IPS DF 6.9 (cell line): Measurements from ENCODE around the gene EIF3L.

Experiments
- DNase-seq: peaks from one replicate; pipeline ENCODE4 v3.0.0-alpha.2; 2013; ENCODE audit warnings: low read depth, low spot score
- H3K27ac ChIP-seq: one replicate; pipeline ENCODE4 v1.5.1; 2013; ENCODE audit warnings: low read length, control low read depth
- H3K27me3 ChIP-seq: 2 replicates; pipeline ENCODE4 v1.6.1; 2013; ENCODE audit warnings: mild to moderate bottlenecking, low read length; ENCODE audit not compliant: control insufficient read depth, insufficient read depth
- H3K36me3 ChIP-seq: 2 replicates; pipeline ENCODE4 v1.6.1; 2013; ENCODE audit warnings: low read length; ENCODE audit not compliant: control insufficient read depth, insufficient read depth
- H3K4me1 ChIP-seq: 2 replicates; pipeline ENCODE4 v1.6.1; 2013; ENCODE audit warnings: low read length; ENCODE audit not compliant: control insufficient read depth, insufficient read depth
- H3K4me3 ChIP-seq: 2 replicates; pipeline ENCODE4 v1.5.1; 2013; ENCODE audit warnings: mild to moderate bottlenecking, low read length
- H3K9me3 ChIP-seq: 2 replicates; pipeline ENCODE4 v1.6.1; 2013; ENCODE audit warnings: low read length, inconsistent platforms; ENCODE audit not compliant: control insufficient read depth, insufficient read depth
- WGBS: extraction: QIAGEN DNeasy Blood & Tissue Kit; methylation state at CpG from one replicate; pipeline ENCODE4 v1.1.7; 2013; ENCODE audit warnings: mixed read lengths, missing lambda C conversion rate; ENCODE audit not compliant: insufficient read length, insufficient coverage; 5-methylcytosine and 5-hydroxymethylcytosine counted together

The EIF3L gene

GRCh38 chr22:37892566-37893335, 43.5 kb downstream of the EIF3L start:
- Histone ChIP-seq H3K27me3 (no peaks in the 10 kb centered on the region), H3K36me3 (peaks cover 16% of the 10 kb centered on the region; the same call in 1 of the 2 replicates), H3K4me3 (no peak overlapping the region), H3K9me3 (no peaks in the 10 kb centered on the region), H3K27ac (no peak overlapping the region), H3K4me1 (peaks cover 12% of the 10 kb centered on the region)
- no CpG with 5 or more reads among the region's 7 CpGs for WGBS
- DNase-seq, result no peak

DNA sequence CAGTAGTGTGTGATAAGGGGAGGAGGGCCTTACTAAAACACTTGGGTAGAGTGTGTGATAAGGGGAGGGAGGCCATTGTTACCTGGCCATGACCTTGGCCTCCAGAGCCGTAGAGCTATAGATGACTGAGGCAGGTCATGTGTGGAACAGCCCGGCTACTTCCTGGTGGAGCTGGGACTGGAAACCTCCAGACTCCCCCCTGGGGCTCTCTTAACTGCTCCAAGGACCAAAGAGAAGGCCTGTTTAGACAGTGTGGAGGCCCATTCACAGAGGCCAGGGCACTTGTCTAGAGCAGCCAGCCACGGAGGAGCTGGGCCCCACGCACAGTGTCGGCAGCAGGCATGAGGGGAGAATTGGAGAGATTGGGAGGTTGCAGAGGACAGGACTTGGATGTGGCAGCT, 44.4 kb downstream of the EIF3L start:
- Histone ChIP-seq H3K4me1 (peaks cover 12% of the 10 kb centered on the region), H3K4me3 (no peak overlapping the region), H3K27me3 (no peaks in the 10 kb centered on the region), H3K36me3 (peaks cover 9% of the 10 kb centered on the region; the same call in 1 of the 2 replicates), H3K27ac (no peak overlapping the region), H3K9me3 (no peaks in the 10 kb centered on the region)
- WGBS, result no CpG with 5 or more reads among the region's 5 CpGs
- no peak for DNase-seq

DNA sequence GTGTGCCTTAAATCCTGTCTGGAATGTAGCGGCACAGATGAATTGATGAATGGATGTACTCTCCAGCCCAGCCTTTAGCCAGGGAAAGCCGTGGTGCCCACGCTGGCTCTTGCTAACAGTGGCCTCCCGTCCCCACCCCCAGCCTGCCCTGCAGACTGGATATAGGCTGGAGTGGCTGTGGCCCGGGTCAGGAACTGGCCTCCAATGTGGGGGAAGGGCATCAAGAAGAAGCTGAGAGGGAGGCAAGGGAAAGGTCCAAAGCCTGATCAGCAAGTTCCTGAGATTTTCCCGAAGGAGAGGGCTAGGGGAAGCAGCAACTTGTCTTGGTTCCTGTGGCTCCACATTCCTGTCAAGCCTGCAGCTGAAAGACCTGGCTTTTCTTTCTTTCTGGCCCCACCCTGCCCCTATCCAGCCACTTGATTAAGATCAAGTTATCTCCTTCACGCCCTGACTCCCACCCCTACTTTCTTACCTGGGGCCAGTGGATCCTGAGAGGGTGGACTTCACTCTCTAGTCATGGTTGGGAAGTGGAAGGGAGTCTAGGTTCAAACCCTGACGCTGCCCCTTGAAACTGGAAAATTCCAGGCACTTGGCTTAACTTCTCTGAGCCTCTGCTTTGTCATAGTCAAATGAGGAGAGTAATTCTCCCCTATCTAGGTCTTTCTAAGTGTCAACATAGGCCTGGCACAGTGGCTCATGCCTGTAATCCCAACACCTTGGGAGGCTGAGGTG, 45.9 kb downstream of the EIF3L start:
- Histone ChIP-seq H3K36me3 (no peaks in the 10 kb centered on the region), H3K9me3 (no peaks in the 10 kb centered on the region), H3K27me3 (no peaks in the 10 kb centered on the region), H3K4me1 (peaks cover 12% of the 10 kb centered on the region), H3K27ac (no peak overlapping the region), H3K4me3 (no peak overlapping the region)
- no CpG with 5 or more reads among the region's 8 CpGs for WGBS
- DNase-seq, result no peak

- H3K27me3 ChIP-seq, result no peaks in the 10 kb centered on the region
- H3K27ac ChIP-seq, result no peak overlapping the region
- H3K4me3 ChIP-seq, result no peak overlapping the region
- no peaks in the 10 kb centered on the region for H3K9me3 ChIP-seq
- peaks cover 12% of the 10 kb centered on the region for H3K4me1 ChIP-seq
- no peaks in the 10 kb centered on the region for H3K36me3 ChIP-seq
- DNase-seq, result no peak
- WGBS, result no CpG with 5 or more reads among the region's 5 CpGs
These were observed 47.0 kb downstream of the EIF3L start for GRCh38 chr22:37896181-37896592.

DNA sequence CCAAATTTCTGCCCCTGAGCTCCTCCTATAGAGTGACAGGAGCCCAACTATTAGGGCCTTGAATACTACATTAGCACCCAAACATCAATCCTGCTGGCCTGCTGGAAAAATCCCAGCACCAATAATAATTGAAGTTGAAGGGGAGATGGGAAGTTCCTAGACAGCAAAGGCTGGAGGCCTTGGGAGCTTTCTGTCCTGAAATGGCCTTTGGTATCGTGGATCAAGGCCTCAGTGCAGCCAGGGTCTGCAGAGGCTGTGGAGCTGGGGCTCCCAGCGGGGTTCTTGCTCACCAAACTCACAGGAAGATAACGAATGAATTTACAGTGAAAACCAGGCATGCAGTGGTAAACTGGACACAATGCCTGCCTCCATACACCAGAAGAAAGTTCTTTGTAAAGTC, 47.7 kb downstream of the EIF3L start:
- DNase-seq, result no peak
- Histone ChIP-seq H3K27ac (no peak overlapping the region), H3K27me3 (no peaks in the 10 kb centered on the region), H3K4me1 (peaks cover 12% of the 10 kb centered on the region), H3K36me3 (no peaks in the 10 kb centered on the region), H3K9me3 (no peaks in the 10 kb centered on the region), H3K4me3 (no peak overlapping the region)
- WGBS, result no CpG with 5 or more reads among the region's 3 CpGs

DNA sequence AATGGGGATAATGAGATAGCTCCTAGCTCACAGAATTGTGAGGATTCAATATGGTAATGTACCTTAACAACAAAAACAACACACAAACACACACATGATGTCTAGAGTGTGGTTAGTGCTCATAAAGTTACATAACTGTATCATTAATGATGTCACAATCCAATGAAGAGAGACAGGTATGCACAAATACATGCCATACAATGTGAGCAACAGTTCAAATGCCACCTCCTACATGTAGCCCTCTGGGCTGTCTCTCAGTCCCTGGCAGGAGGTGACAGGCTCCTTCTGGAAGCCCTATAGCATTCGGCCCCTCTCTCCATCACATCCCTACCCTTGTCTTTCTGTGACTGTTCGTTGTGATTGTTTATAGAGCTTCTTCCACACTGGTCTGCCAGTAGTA, 48.6 kb downstream of the EIF3L start:
- no CpG with 5 or more reads among the region's 2 CpGs for WGBS
- H3K4me3 ChIP-seq, result no peak overlapping the region
- H3K4me1 ChIP-seq, result peaks cover 12% of the 10 kb centered on the region
- H3K36me3 ChIP-seq, result no peaks in the 10 kb centered on the region
- no peaks in the 10 kb centered on the region for H3K27me3 ChIP-seq
- H3K27ac ChIP-seq, result no peak overlapping the region
- DNase-seq, result no peak
- H3K9me3 ChIP-seq, result no peaks in the 10 kb centered on the region

- Histone ChIP-seq H3K27ac (no peak overlapping the region), H3K27me3 (no peaks in the 10 kb centered on the region), H3K4me3 (no peak overlapping the region), H3K9me3 (no peaks in the 10 kb centered on the region), H3K4me1 (peaks cover 12% of the 10 kb centered on the region), H3K36me3 (no peaks in the 10 kb centered on the region)
- DNase-seq, result no peak
- WGBS, result no CpG with 5 or more reads among the region's 9 CpGs
These were observed 49.4 kb downstream of the EIF3L start for GRCh38 chr22:37898441-37899181.

DNA sequence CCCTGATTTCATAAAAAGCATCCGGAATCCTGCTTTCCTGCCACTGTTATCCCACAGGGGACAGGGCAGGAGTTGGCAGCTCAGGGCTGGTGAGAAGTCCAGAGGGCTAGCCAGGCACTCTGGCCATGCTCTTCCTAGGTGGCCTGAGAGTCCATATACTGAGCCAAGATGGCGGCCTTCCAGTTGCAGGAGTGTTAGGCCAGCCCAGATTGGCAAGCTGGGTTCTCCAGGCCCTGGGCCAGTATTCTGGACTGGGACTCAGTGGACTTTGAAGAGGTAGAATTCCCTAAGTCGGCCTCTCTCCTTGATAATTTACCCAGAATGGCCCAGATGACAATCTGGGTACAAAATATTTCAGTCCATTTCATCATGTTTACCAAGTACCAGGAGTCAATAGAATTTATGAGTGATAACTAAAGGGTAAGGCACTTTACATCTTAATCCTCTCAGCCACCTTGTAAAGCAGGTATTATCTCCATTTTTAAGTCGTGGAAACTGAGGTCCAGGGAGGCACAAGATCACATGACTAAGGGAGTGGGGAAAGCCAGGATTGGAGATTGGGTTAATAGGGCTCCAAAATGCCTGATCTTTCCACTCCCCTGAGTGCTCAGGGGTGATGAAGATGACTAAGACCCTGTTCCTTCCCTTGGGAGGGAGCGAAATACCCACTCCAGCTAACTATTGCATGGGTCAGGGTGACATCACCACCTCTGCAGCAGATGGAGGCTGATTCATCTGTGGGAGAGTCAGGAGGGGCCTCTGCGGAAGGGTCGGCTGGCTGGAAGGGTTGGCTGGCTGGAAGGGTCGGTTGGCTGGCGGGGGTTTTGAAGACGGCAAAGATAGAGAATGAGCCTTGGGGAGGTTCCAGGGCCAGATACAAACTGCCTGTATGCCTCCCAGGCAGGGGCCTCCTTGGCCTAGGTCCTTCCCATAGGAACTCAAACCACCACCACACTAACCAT, 55.6 kb downstream of the EIF3L start:
- peaks cover 4% of the 10 kb centered on the region for H3K4me1 ChIP-seq
- no peak overlapping the region for H3K4me3 ChIP-seq
- no peaks in the 10 kb centered on the region for H3K27me3 ChIP-seq
- H3K9me3 ChIP-seq, result no peaks in the 10 kb centered on the region
- no peak for DNase-seq
- no peaks in the 10 kb centered on the region for H3K36me3 ChIP-seq
- no CpG with 5 or more reads among the region's 10 CpGs for WGBS
- no peak overlapping the region for H3K27ac ChIP-seq

GRCh38 chr22:37905534-37906363, 56.5 kb downstream of the EIF3L start, which contains the start of gene MICALL1:
TSS of gene MICALL1 (plus strand) at chr22:37906297. CDS start at chr22:37906423, 126 bp downstream.
- DNase-seq, result no peak
- Histone ChIP-seq H3K9me3 (no peaks in the 10 kb centered on the region), H3K4me3 (peak within 1 kb of the TSS; percentile 97), H3K27ac (no peak within 1 kb of the TSS), H3K27me3 (no peaks in the 10 kb centered on the region), H3K36me3 (no peaks in the 10 kb centered on the region), H3K4me1 (peaks cover 7% of the 10 kb centered on the region)
- no CpG with 5 or more reads among the region's 90 CpGs for WGBS
